ENCODE measurements around the gene TRMO. TPM values are rescaled to one million over a fixed set of nuclear protein-coding genes. Genes with fewer than 3 reads are reported as not detected.

TRMO gene
- total and polyA plus RNA-seq, 2 of the 8 experiments (the other 6 are each of a cell fraction or from before 2014, with no cell fraction given) = 4.6 to 5.6 TPM

- H4K8ac ChIP-seq (ENCODE audit: extremely low read depth, insufficient read depth, low read length) = no peak overlapping the region
- H2BK15ac ChIP-seq (ENCODE audit: low read length) = no peak overlapping the region
- no peaks in the 10 kb centered on the region for H3K23me2 ChIP-seq (ENCODE audit: low read depth, low read length)
- no peaks in the 10 kb centered on the region for H3K79me2 ChIP-seq (ENCODE audit: control insufficient read depth in 1 of 2, insufficient read depth in 2 of 2, low read length in 2 of 2)
- no peak overlapping the region for H3K27ac ChIP-seq (ENCODE audit: low read depth, low read length)
- no peak overlapping the region for H3K4me3 ChIP-seq (ENCODE audit: extremely low read depth in 1 of 4, insufficient read depth in 2 of 4, low read depth in 3 of 4, low read length in 4 of 4)
- no peaks in the 10 kb centered on the region for H3K4me1 ChIP-seq (replicated peaks in 1 of 4; ENCODE audit: control insufficient read depth in 3 of 4, insufficient read depth in 4 of 4, low read length in 3 of 4)
- CTCF ChIA-PET (ENCODE audit: partially characterized antibody) = interaction anchor here (1.2 to 2.0 kb wide), 2 partner anchors 9 to 11 kb away, joined by 4 to 7 read pairs; no protein-coding TSS in a partner anchor
- H4K91ac ChIP-seq (replicated peaks; ENCODE audit: insufficient read length, low read length) = no peak overlapping the region
- H2BK120ac ChIP-seq (replicated peaks; ENCODE audit: low read depth, low read length) = no peak overlapping the region
- no peak overlapping the region for H4K5ac ChIP-seq (ENCODE audit: insufficient read length, low read depth, low read length)
- no peak for TF ChIP-seq HDAC6 (IDR thresholded peaks at IDR 0.05; ENCODE audit: low read depth, low read length)
- TF ChIP-seq, protein P1, sequence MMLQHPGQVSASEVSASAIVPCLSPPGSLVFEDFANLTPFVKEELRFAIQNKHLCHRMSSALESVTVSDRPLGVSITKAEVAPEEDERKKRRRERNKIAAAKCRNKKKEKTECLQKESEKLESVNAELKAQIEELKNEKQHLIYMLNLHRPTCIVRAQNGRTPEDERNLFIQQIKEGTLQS (IDR thresholded peaks at IDR 0.05; ENCODE audit: insufficient read depth, low read depth, low read length) = no peak
- no peak for TF ChIP-seq RXRA (IDR thresholded peaks at IDR 0.05; ENCODE audit: insufficient read depth, low read depth, low read length)
- no peak for TF ChIP-seq MAFK (IDR thresholded peaks at IDR 0.05; ENCODE audit: low read depth, low read length)
- no peak overlapping the region for H3K56ac ChIP-seq (replicated peaks; ENCODE audit: insufficient read length, low read depth, low read length)
- no peaks in the 10 kb centered on the region for H3K36me3 ChIP-seq (ENCODE audit: control insufficient read depth in 2 of 4, insufficient read depth in 4 of 4, low read length in 3 of 4)
- H4K20me1 ChIP-seq (replicated peaks in 1 of 2; ENCODE audit: control insufficient read depth in 1 of 2, insufficient read depth in 2 of 2, low read length in 2 of 2) = no peaks in the 10 kb centered on the region
- no peak overlapping the region for H3K18ac ChIP-seq (ENCODE audit: extremely low read depth, low read length)
- no peak overlapping the region for H2AK5ac ChIP-seq (ENCODE audit: low read depth, low read length)
- H3K4me2 ChIP-seq (ENCODE audit: insufficient read depth in 1 of 2, low read depth in 2 of 2, low read length in 2 of 2) = no peak overlapping the region
- H3K27me3 ChIP-seq (replicated peaks in 1 of 4; ENCODE audit: control insufficient read depth in 3 of 4, extremely low read depth in 1 of 4, insufficient read depth in 3 of 4, low read length in 3 of 4) = peaks cover 0 to 3% (median 0%) of the 10 kb centered on the region in 4 experiments; a peak in 3 of 7 replicates
- DNase-seq (ENCODE audit: low read depth in 1 of 2, low spot score in 2 of 2) (no peak), FAIRE-seq (no peak)
- H3K14ac ChIP-seq (ENCODE audit: insufficient read length) = no peak overlapping the region
- H2BK5ac ChIP-seq (ENCODE audit: low read depth, low read length) = no peak overlapping the region
- H3K23ac ChIP-seq (ENCODE audit: insufficient read length) = no peak overlapping the region
- H2BK20ac ChIP-seq (ENCODE audit: low read length) = no peak overlapping the region
- POLR2A ChIA-PET (ENCODE audit: partially characterized antibody) = interaction anchor here (0.8 kb wide), 1 partner anchor 9 kb away, joined by 3 read pairs; no protein-coding TSS in a partner anchor
- no peaks in the 10 kb centered on the region for H3K79me1 ChIP-seq (ENCODE audit: low read depth, low read length)
- H3K9ac ChIP-seq (replicated peaks in 1 of 4; ENCODE audit: extremely low read depth in 1 of 4, low read depth in 3 of 4, low read length in 3 of 4) = no peak overlapping the region
- H2BK12ac ChIP-seq (ENCODE audit: low read depth, low read length) = no peak overlapping the region
- H3K4ac ChIP-seq (replicated peaks; ENCODE audit: insufficient read length, low read depth, low read length) = no peak overlapping the region
- 80% methylated on average over 5 of the region's 5 CpGs; no CpG with 5 or more reads in 1 of the 2 experiments for WGBS, 2 experiments (ENCODE audit: extremely low coverage in 1 of 2, insufficient coverage in 1 of 2, insufficient read length in 1 of 2, insufficient replicate concordance in 2 of 2, low coverage in 1 of 2, low lambda C conversion rate in 2 of 2, missing lambda C conversion rate in 1 of 2)
- H2AFZ ChIP-seq (ENCODE audit: low read length) = no peak overlapping the region
- no peaks in the 10 kb centered on the region for H3K9me3 ChIP-seq (ENCODE audit: insufficient read depth in 2 of 2, low read depth in 1 of 2, low read length in 1 of 2)
These were observed 40.3 kb upstream of the TRMO start for GRCh38 chr9:97962575-97962974.

Data from H1 (cell line).